ENCODE measurements around the gene BBS1. TPM values are rescaled to one million over a fixed set of nuclear protein-coding genes. Genes with fewer than 3 reads are reported as not detected.
"Not testable (repeated sequence)": the region's sequence is repeated elsewhere in the genome, so short reads cannot be mapped to it uniquely, and the experiment has no call there.

BBS1 gene
- total RNA-seq, 2 experiments from 2014 or later = 16.8 to 16.9 TPM

DNA sequence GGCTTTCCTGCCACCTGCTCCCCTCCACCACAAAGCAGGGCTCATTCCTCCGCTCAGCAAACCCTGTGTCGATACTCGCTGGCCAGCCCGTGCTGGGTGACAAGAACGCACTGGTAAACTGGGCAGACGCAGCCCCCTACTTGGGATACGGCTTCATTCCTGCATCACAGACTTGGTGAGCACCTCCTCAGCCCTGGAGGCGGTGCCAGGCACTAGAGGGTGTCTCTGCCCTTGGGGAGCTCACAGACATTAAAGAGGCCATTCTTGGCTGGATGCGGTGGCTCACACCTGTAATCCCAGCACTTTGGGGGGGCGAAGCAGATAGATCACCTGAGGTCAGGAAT is 29.4 kb downstream of the BBS1 start:
- POLR2A ChIA-PET = interaction anchor here (0.7 kb wide), 1 partner anchor 783 kb away, joined by 4 read pairs; no protein-coding TSS in a partner anchor
- Mint-ChIP-seq H3K4me3 (no peak overlapping the region), H3K36me3 (ENCODE audit: low read depth) (peaks cover 42% of the 10 kb centered on the region), H3K9me3 (no peaks in the 10 kb centered on the region), H3K27ac (no peak overlapping the region), H3K4me1 (peaks cover 29% of the 10 kb centered on the region), H3K27me3 (no peaks in the 10 kb centered on the region)
- DNase-seq = no peak
- CTCF ChIA-PET = no interaction called here

DNA sequence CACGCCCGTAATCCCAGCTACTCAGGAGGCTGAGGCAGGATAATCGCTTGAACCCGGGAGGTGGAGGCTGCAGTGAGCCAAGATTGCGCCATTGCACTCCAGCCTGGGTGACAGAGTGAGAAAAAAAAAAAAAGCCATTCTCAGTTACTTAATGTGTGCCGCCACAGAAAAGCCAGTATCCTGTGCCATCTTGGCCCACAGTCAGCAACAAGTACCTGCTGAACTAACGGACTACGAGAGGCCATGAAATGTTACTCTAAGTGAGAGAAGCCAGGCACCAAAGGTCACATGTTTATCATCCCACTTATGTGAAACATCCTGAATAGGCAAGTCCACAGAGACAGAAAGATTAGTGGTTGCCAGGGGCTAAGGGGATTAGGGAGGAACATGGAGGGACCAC is 30.2 kb downstream of the BBS1 start:
- H3K27me3 Mint-ChIP-seq, H3K27ac Mint-ChIP-seq, CTCF ChIA-PET, POLR2A ChIA-PET, H3K9me3 Mint-ChIP-seq, H3K4me3 Mint-ChIP-seq, DNase-seq: not testable (repeated sequence)
- Mint-ChIP-seq H3K36me3 (ENCODE audit: low read depth) (peaks cover 40% of the 10 kb centered on the region), H3K4me1 (peaks cover 33% of the 10 kb centered on the region)

DNA sequence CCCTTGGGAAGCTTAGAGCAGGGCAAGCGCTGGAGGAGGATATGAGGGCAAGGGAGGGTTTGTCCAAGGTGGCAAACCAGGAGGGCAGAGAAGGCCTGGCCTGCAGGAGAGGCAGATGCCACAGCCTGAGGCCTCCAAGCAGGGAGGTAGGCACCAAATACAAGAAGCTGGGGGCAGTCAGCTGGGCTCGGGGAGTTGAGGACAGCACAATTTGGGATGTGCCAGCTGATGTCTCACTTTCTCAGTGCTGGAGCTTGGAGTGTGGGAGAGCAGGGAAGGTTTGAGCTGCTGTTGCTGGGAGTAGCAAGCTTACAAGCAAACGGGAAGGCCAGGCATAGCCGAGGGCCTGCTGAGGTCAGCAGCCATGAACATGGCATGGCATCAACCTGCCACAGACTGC is 31.5 kb downstream of the BBS1 start:
- DNase-seq = no peak
- ChIA-PET CTCF (no interaction called here), POLR2A (interaction anchor here (0.9 to 1.5 kb wide), 3 partner anchors 9 to 75 kb away, joined by 3 to 4 read pairs (median 4); partner anchors contain the start of genes DPP3 and RBM14)
- Mint-ChIP-seq H3K27ac (peak overlapping the region; percentile 11), H3K36me3 (ENCODE audit: low read depth) (peaks cover 36% of the 10 kb centered on the region), H3K4me1 (peaks cover 39% of the 10 kb centered on the region), H3K4me3 (no peak overlapping the region), H3K27me3 (no peaks in the 10 kb centered on the region), H3K9me3 (no peaks in the 10 kb centered on the region)

DNA sequence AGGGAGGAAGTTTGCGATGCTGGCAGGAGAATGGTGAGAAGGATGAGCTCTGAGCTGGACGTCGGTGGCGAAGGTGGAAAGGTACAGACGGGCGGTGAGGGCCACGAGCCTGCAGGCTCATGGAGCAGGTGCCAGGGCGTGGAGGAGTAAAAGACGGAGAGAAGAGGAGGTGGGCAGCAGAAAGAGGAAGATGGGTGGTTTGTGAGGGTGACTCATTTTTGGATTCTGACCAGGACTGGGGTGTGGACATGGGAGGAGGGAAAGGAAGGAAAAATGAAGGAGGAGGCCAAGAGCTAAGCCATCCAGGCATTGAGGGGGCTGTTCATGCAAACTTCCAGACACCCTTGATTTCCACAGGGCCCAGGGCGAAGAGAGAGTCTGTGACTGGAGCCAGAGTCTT is 31.9 kb downstream of the BBS1 start:
- CTCF ChIA-PET = interaction anchor here (1.6 kb wide), 1 partner anchor 136 kb away, joined by 5 read pairs; the partner anchor contains the start of gene RBM4B
- H3K4me3 Mint-ChIP-seq = peak overlapping the region; percentile 6
- H3K27ac Mint-ChIP-seq = peak overlapping the region; percentile 12
- peaks cover 40% of the 10 kb centered on the region for H3K4me1 Mint-ChIP-seq
- DNase-seq = no peak
- peaks cover 32% of the 10 kb centered on the region for H3K36me3 Mint-ChIP-seq (ENCODE audit: low read depth)
- POLR2A ChIA-PET = interaction anchor here (0.9 to 1.5 kb wide), 3 partner anchors 10 to 74 kb away, joined by 3 to 4 read pairs (median 4); partner anchors contain the start of genes DPP3 and RBM14
- H3K9me3 Mint-ChIP-seq = no peaks in the 10 kb centered on the region
- no peaks in the 10 kb centered on the region for H3K27me3 Mint-ChIP-seq

DNA sequence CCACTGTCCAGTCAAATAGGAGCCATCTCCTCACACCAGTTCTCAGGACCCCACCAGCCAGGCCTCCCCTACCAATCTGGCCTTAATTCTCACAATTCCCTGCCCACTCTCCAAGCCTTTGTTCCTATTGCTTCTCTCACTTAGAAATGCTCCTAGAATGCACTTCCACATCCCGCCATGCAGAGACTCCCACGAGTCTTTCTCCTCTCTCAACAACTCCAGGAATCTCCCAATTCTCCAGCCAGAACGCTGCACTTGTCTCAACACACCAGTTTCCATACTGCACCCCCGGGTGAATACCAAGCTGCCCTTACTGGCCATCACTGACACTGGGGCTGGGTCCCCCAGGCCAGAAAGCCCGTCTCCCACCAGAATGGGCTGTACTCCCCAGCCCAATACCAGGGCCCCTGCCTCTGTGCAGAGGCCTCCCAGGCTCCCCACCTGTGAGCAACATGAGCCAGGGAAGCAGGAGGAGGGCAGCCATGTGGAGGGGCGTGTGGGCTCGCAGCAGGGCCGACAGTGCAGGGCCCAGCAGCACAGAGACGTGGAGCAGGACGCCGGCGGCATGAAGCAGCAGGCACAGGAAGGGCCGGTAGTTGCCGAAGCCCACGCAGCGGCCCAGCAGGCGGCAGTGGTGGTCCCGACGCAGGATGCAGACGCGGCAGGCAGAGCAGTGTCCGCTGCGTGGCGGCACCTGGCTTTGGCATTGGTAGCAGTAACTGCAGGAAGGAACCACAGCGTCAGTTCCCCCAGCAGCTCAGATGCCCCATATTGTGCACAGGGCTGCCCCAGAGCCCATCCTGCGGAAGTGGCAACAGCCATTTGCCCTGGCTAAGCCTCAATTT is 33.0 kb downstream of the BBS1 start:
- H3K9me3 Mint-ChIP-seq = no peaks in the 10 kb centered on the region
- H3K27ac Mint-ChIP-seq = peak overlapping the region; percentile 82
- peak overlapping the region; percentile 69 for H3K4me3 Mint-ChIP-seq
- CTCF ChIA-PET = interaction anchor here (1.6 kb wide), 1 partner anchor 135 kb away, joined by 5 read pairs; the partner anchor contains the start of gene RBM4B
- DNase-seq = peak; percentile 82
- H3K36me3 Mint-ChIP-seq (ENCODE audit: low read depth) = peaks cover 29% of the 10 kb centered on the region
- peaks cover 40% of the 10 kb centered on the region for H3K4me1 Mint-ChIP-seq
- POLR2A ChIA-PET = interaction anchor here (0.9 to 1.0 kb wide), 2 partner anchors 33 to 64 kb away, joined by 4 to 5 read pairs; partner anchors contain the start of genes BBS1 and DPP3
- peaks cover 2% of the 10 kb centered on the region for H3K27me3 Mint-ChIP-seq

DNA sequence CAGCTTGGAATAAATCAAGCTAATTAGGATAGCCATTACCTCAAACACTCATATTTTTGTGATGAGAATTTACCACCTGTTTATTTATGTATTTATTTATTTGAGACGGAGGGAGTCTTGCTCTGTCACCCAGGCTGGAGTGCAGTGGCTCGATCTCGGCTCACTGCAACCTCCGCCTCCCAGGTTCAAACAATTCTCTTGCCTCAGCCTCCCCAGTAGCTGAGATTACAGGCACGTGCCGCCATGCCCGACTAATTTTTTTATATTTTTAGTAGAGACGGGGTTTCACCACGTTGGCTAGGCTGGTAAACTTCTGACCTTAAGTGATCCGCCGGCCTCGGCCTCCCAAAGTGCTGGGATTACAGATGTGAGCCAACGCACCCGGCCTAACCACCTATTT is 34.5 kb downstream of the BBS1 start:
- peaks cover 13% of the 10 kb centered on the region for H3K27me3 Mint-ChIP-seq

DNA sequence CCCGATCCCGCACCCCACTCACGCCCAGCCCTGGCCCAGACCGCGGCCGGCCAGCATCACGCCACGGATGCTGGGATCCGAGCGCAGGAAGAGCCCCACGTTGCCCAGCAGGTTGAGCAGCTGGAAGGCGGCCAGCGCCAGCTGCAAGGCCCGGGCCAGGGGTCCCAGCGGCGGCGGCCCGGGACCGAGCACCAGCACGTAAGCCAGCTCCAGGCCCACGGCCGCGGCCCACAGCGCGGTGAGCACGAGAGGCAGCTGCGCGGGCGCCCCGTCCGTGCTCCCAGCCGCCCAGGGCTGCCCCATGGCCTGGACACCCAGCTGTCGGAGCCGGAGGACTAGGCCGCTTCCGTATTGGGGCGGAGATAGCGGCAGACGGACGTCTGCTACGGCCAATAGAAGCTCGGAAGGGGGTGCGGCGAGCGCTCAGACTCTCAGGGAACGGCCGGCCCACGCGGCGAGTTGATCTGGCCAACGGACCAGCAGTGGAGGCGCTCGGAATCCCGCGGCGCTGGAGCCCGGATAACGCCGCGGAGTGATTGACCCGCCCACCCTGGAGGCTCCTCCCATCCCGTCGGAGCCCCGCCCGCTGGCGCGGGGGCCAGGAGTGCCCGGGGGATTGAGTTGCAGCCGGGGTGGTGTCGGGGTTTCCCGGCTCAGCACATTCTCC is 35.4 kb downstream of the BBS1 start, which contains the start of gene ZDHHC24:
Gene ZDHHC24, minus strand, starts transcription at position 348 of the 667 bp plus-strand sequence. Its CDS starts 45 bp downstream, at position 303.
- Mint-ChIP-seq H3K4me1 (peaks cover 40% of the 10 kb centered on the region), H3K27me3 (peaks cover 13% of the 10 kb centered on the region), H3K36me3 (ENCODE audit: low read depth) (peaks cover 21% of the 10 kb centered on the region), H3K4me3 (peak within 1 kb of the TSS; percentile 79), H3K9me3 (no peaks in the 10 kb centered on the region), H3K27ac (peak within 1 kb of the TSS; percentile 71)
- peak; percentile 93 for DNase-seq
- ChIA-PET POLR2A (interaction anchor here (0.7 to 2.8 kb wide), 24 partner anchors 9 to 694 kb away, joined by 3 to 23 read pairs (median 5); partner anchors contain the start of genes BBS1, DPP3, MRPL11 and RBM14), CTCF (interaction anchor here (1.2 to 1.7 kb wide), 6 partner anchors 26 to 136 kb away, joined by 3 to 17 read pairs (median 4); partner anchors contain the start of genes CCDC87, CCS, DPP3 and RBM4B)

More for the DNA sequence above, 34.5 kb downstream of the BBS1 start:
- H3K36me3 Mint-ChIP-seq (ENCODE audit: low read depth) = peaks cover 23% of the 10 kb centered on the region
- peak overlapping the region; percentile 65 for H3K27ac Mint-ChIP-seq
- peaks cover 40% of the 10 kb centered on the region for H3K4me1 Mint-ChIP-seq
- peak overlapping the region; percentile 79 for H3K4me3 Mint-ChIP-seq
- ChIA-PET CTCF (interaction anchor here (1.4 kb wide), 1 partner anchor 65 kb away, joined by 4 read pairs; the partner anchor contains the start of gene DPP3), POLR2A (interaction anchor here (1.4 to 2.8 kb wide), 12 partner anchors 11 to 311 kb away, joined by 3 to 23 read pairs (median 12); partner anchors contain the start of genes BBS1, DPP3, RBM14 and RBM4)
- not testable (repeated sequence) for H3K9me3 Mint-ChIP-seq, DNase-seq

DNA sequence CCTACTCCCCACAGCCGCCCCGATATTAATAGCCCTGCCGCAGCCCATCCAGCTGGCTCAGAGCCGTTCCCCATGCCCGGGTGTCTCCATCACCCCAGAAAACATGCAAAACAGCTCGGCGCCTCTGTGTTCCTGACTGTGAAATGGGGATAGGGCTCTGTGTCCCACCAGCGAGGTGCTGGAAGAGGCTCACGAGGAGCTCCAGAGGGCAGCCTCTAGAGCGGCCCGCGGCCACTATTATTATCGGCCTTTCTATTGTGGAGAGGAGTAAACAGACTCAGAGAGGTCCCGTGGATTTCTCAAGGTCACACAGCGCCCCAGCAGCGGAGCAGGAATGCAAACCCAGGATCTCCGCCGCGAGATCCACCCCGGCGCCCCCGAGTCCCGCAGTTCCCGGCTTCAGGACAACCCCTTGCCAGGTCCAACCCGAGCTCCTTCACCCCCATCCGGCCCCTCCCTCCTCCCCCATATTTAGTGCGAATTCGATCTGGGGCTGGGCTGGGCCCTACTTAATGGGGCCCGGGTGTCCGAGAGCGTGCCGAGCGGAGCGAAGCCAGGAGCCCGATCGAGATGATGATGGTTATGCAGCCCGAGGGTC is 36.0 kb downstream of the BBS1 start, which contains the start of gene ACTN3:
Gene ACTN3, plus strand, starts transcription at position 536 of the 598 bp plus-strand sequence. Its CDS starts 35 bp downstream, at position 571.
- Mint-ChIP-seq H3K4me3 (peak within 1 kb of the TSS; percentile 79), H3K4me1 (peaks cover 38% of the 10 kb centered on the region), H3K27me3 (peaks cover 15% of the 10 kb centered on the region), H3K36me3 (ENCODE audit: low read depth) (peaks cover 18% of the 10 kb centered on the region), H3K27ac (peak within 1 kb of the TSS; percentile 71), H3K9me3 (no peaks in the 10 kb centered on the region)
- ChIA-PET POLR2A (interaction anchor here (0.8 to 2.8 kb wide), 23 partner anchors 9 to 693 kb away, joined by 3 to 23 read pairs (median 5); partner anchors contain the start of genes BBS1, DPP3, MRPL11 and RBM14), CTCF (interaction anchor here (1.2 to 1.7 kb wide), 6 partner anchors 26 to 137 kb away, joined by 3 to 17 read pairs (median 4); partner anchors contain the start of genes CCDC87, CCS, DPP3 and RBM4B)
- peak; percentile 34 for DNase-seq

DNA sequence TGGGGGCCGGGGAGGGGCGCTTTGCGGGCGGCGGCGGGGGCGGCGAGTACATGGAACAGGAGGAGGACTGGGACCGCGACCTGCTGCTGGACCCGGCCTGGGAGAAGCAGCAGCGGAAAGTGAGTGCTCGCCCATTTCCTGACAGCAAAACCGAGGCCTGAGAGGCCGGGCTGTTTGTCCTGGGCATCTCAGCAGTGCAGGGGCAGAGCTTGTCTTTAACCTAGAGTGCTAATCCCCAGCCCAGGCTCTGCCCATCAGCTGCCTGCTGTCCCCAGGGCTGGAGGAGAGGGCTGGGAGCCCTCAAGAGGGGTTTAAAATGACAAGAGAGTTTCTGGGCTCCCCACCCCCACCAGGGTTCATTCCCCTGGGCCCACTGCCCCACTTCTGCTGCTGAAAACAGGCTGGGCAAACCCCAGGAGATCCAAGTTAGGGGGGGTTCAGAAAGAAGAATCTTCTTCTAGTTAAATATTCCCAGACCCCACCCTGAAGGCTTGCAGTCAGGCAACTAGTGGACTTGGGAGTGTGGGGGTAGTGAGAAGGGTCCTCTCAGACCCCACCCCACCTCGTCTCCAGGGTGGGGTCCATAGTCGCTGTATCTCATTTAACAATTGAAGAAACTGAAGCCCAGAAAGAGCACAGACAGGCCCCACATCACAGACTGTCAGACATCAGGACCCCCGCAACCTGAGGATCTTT is 36.7 kb downstream of the BBS1 start:
- Mint-ChIP-seq H3K4me3 (peak overlapping the region; percentile 79), H3K9me3 (no peaks in the 10 kb centered on the region), H3K36me3 (ENCODE audit: low read depth) (peaks cover 12% of the 10 kb centered on the region), H3K27me3 (peaks cover 15% of the 10 kb centered on the region), H3K4me1 (peaks cover 32% of the 10 kb centered on the region), H3K27ac (peak overlapping the region; percentile 71)
- no peak for DNase-seq
- CTCF ChIA-PET = interaction anchor here (1.5 to 1.7 kb wide), 3 partner anchors 25 to 131 kb away, joined by 3 to 17 read pairs (median 4); partner anchors contain the start of genes CCDC87, CCS and RBM4B
- POLR2A ChIA-PET = interaction anchor here (1.1 to 2.8 kb wide), 10 partner anchors 9 to 693 kb away, joined by 3 to 23 read pairs (median 12); partner anchors contain the start of genes DPP3, RBM14, RBM4 and RBM4B

DNA sequence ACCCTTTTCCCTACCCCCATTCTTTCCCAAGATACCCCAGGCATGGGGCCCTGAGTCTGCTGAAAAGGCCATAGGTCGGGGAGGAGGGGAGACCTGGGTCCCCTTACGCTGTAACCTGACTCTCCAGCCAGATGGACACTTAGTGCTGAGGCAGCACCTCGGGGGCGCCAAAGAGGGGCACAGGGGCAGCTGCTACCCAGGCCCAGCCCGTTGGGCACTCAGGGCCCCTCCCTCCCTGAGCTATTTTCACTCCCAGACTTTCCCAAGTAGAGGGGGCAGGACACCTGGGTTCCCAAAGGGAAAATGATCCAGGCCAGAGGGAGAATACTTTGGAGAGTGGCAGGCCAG is 37.2 kb downstream of the BBS1 start:
- no peak for DNase-seq
- POLR2A ChIA-PET = interaction anchor here (2.6 kb wide), 1 partner anchor 91 kb away, joined by 23 read pairs; the partner anchor contains the start of gene RBM4
- CTCF ChIA-PET = no interaction called here
- Mint-ChIP-seq H3K9me3 (no peaks in the 10 kb centered on the region), H3K27ac (no peak overlapping the region), H3K4me3 (peak overlapping the region; percentile 15), H3K36me3 (ENCODE audit: low read depth) (peaks cover 7% of the 10 kb centered on the region), H3K27me3 (peaks cover 15% of the 10 kb centered on the region), H3K4me1 (peaks cover 27% of the 10 kb centered on the region)

DNA sequence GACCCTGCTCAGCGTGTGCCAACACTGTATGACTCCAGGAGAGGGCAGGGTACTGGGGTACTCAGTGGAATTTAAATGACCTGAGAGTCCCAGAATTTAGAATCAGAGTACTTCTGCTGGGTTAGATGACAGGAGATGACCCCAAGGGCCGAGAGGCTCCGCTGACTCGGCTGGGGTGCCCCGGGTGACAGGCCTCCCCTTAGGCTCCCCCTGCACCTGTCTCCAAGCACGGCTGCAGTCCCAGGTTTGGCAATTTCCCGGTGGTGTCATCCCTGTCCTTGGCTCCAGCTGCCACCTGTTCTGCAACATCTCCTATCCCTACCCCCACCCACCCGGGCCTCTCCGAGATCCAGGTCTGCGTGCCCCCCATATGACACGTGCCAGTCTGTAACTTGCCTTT is 37.6 kb downstream of the BBS1 start:
- Mint-ChIP-seq H3K27ac (no peak overlapping the region), H3K27me3 (peaks cover 15% of the 10 kb centered on the region), H3K36me3 (ENCODE audit: low read depth) (peaks cover 4% of the 10 kb centered on the region), H3K4me3 (peak overlapping the region; percentile 15), H3K9me3 (no peaks in the 10 kb centered on the region), H3K4me1 (peaks cover 25% of the 10 kb centered on the region)
- DNase-seq = no peak
- POLR2A ChIA-PET = no interaction called here
- CTCF ChIA-PET = no interaction called here

Data from activated CD4-positive, alpha-beta memory T cell treated with anti-CD3 and anti-CD28 coated beads, Interleukin-2, amount 10 ng/mL, durations not matched to agents 7 days and 5 days (primary cell).